ENCODE measurements around the gene LTK.

DNA sequence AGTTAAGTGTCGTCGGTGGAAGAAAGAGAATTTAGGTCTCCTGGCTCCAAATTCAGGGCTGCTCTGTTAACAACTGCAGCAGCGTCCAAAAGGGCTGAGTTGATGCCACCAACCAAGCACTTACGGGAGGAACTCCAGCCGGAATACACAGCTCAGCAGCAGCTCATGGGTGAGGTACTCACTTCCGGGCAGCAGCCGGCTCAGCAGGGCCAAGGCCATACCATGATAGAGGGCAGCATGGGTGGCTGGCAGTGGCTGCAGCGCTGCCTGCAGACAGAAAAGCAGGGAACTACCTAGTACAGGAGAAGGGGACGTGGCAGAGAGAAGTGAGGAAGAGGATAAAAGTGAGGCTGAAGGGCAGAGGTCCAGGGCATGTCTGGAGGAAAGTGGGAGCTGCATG lies 8.0 kb upstream of the LTK start:
- TF ChIP-seq, protein P1, sequence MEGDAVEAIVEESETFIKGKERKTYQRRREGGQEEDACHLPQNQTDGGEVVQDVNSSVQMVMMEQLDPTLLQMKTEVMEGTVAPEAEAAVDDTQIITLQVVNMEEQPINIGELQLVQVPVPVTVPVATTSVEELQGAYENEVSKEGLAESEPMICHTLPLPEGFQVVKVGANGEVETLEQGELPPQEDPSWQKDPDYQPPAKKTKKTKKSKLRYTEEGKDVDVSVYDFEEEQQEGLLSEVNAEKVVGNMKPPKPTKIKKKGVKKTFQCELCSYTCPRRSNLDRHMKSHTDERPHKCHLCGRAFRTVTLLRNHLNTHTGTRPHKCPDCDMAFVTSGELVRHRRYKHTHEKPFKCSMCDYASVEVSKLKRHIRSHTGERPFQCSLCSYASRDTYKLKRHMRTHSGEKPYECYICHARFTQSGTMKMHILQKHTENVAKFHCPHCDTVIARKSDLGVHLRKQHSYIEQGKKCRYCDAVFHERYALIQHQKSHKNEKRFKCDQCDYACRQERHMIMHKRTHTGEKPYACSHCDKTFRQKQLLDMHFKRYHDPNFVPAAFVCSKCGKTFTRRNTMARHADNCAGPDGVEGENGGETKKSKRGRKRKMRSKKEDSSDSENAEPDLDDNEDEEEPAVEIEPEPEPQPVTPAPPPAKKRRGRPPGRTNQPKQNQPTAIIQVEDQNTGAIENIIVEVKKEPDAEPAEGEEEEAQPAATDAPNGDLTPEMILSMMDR (IDR thresholded peaks at IDR 0.05): no peak
- TF ChIP-seq POLR2A (IDR thresholded peaks at IDR 0.05): no peak

All from suprapubic skin (tissue), 3 donors.